A172 (cell line): ENCODE measurements around the gene RPTOR. TPM values are rescaled to one million over a fixed set of nuclear protein-coding genes. Genes with fewer than 3 reads are reported as not detected.

ENCODE experiments used
- DNase-seq: peaks from one replicate; pipeline ENCODE4 v3.0.0-alpha.2; 2015; ENCODE audit warnings: low spot score
- total RNA-seq: library from RNA; depleted of rRNA; stranded (reverse); fragments of >200 nt; shearing (Covaris generic); gene quantifications from 2 replicates; pipeline ENCODE4 v1.2.3, GENCODE V29; 2014

RPTOR gene
- total RNA-seq, 1 experiment from 2014 or later: 20.7 TPM

GRCh38 chr17:80640366-80641084 lies 95.9 kb downstream of the RPTOR start:
- no peak for DNase-seq

GRCh38 chr17:80643326-80644099 lies 98.9 kb downstream of the RPTOR start:
- DNase-seq: no peak

- DNase-seq: no peak
These were observed 99.9 kb downstream of the RPTOR start for GRCh38 chr17:80644536-80644935.

GRCh38 chr17:80645706-80646325 lies 101.2 kb downstream of the RPTOR start:
- no peak for DNase-seq

GRCh38 chr17:80646328-80646727 lies 101.7 kb downstream of the RPTOR start:
- DNase-seq: no peak

- DNase-seq: peak; percentile 87
These were observed 103.1 kb downstream of the RPTOR start for GRCh38 chr17:80647746-80648145.

GRCh38 chr17:80649200-80649644 lies 104.6 kb downstream of the RPTOR start:
- no peak for DNase-seq

- DNase-seq: peak; percentile 70
These were observed 105.2 kb downstream of the RPTOR start for GRCh38 chr17:80649672-80650330.

- no peak for DNase-seq
These were observed 105.7 kb downstream of the RPTOR start for GRCh38 chr17:80650331-80650672.

GRCh38 chr17:80650751-80651518 lies 106.3 kb downstream of the RPTOR start:
- DNase-seq: no peak

GRCh38 chr17:80652756-80653330 lies 108.2 kb downstream of the RPTOR start:
- DNase-seq: no peak

GRCh38 chr17:80653856-80654255 lies 109.2 kb downstream of the RPTOR start:
- DNase-seq: no peak

GRCh38 chr17:80655608-80656007 lies 111.0 kb downstream of the RPTOR start:
- DNase-seq: no peak

- DNase-seq: no peak
These were observed 112.0 kb downstream of the RPTOR start for GRCh38 chr17:80656590-80656989.

GRCh38 chr17:80657561-80657960 lies 112.9 kb downstream of the RPTOR start:
- no peak for DNase-seq

GRCh38 chr17:80658821-80659220 lies 114.2 kb downstream of the RPTOR start:
- no peak for DNase-seq

GRCh38 chr17:80659651-80660050 lies 115.0 kb downstream of the RPTOR start:
- DNase-seq: no peak

- DNase-seq: no peak
These were observed 116.0 kb downstream of the RPTOR start for GRCh38 chr17:80660527-80661198.

- no peak for DNase-seq
These were observed 117.9 kb downstream of the RPTOR start for GRCh38 chr17:80662557-80662956.

- DNase-seq: no peak
These were observed 119.2 kb downstream of the RPTOR start for GRCh38 chr17:80663781-80664206.
